ENCODE results near the gene TYR.
"Not testable (repeated sequence)": the region's sequence is repeated elsewhere in the genome, so short reads cannot be mapped to it uniquely, and the experiment has no call there.

TYR gene

DNA sequence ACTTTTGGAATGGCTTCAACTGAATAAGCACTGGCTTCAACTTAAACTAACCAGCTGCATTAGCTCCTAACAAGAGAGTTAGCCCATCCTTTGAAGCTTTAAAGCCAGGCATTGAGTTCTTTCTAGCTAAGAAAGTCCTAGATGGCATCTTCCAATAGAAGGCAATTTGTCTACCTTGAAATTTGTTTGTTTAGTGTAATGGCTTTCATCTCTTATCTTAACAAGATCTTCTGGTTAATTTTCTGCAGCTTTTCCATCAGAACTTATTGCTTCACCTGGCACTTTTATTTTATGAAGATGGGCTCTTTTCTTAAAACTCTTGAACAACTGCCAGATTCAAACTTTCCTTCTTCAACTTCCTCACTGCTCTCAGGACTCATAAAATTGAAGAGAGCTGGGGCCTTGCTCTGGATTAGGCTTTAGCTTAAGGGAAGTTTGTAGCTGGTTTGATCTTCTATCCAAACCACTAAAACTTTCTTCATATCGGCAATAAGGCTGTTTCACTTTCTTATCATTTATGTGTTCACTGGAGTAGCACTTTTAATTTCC is 94.9 kb downstream of the TYR start:
- not testable (repeated sequence) for DNase-seq (ENCODE audit: low read depth in 2 of 2)

DNA sequence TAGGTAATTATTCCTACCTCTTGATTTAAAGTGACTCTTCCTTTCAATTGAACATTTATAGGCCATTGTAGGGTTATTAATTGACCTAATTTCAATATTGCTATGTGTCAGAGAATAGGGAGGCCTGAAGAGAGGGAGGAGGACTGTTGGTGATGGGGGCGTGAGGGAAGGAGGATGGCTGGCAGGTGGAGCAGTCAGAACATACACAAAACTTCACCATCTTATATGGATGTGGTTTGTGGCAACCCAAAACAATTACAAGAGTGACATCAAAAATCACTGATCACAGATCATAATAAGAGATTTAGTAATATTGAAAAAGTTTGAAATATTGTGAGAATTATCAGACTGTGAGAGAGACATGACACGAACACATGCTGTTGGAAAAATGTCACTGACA is 95.5 kb downstream of the TYR start:
- DNase-seq (ENCODE audit: low read depth in 2 of 2) = not testable (repeated sequence)

DNA sequence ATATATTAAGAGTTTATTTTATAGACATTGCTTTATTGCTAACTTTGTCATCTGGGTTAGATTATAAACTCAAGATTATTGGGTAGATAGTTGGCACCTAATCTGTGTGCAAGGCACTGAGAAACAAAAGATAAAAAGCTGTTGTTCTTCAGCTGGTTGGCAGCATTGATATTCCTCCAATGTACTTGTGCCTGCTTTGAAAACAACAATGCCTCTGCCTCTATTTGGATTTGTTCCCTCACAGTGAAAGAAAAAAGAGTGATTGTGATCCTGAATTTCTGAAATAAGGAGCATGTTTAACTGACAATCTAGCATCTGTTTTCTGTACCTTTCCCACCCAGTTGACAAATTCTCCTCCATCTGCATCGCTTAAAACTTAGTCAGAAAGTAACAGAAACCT is 98.3 kb downstream of the TYR start:
- no peak for DNase-seq (ENCODE audit: low read depth in 2 of 2)

DNA sequence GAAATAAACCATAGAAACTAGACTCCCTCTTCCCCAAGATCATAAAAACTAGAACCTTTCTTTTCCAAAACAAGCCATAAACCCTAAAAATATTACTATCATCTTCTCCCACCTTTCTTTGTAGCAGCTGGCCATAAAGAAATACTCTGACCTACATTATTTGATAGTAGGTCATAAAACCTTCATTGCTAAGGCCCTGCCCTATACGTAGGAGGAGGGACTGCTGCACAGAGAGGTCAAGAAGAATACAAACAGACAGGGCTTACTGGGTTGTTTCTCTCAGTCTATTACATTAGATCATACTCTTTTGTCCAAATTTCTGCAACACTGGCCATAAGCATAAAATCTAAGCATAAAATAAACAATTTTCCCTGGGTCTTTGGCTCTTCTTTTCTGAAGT is 101.5 kb downstream of the TYR start:
- no peak for DNase-seq (ENCODE audit: low read depth in 2 of 2)

GRCh38 chr11:89281032-89281677 is 103.5 kb downstream of the TYR start:
- DNase-seq (ENCODE audit: low read depth in 2 of 2) = not testable (repeated sequence)

- not testable (repeated sequence) for DNase-seq (ENCODE audit: low read depth in 2 of 2)
Measured at GRCh38 chr11:89286601-89287000, 108.9 kb downstream of the TYR start.

- not testable (repeated sequence) for DNase-seq (ENCODE audit: low read depth in 2 of 2)
Measured at GRCh38 chr11:89288004-89288403, 110.3 kb downstream of the TYR start.

DNA sequence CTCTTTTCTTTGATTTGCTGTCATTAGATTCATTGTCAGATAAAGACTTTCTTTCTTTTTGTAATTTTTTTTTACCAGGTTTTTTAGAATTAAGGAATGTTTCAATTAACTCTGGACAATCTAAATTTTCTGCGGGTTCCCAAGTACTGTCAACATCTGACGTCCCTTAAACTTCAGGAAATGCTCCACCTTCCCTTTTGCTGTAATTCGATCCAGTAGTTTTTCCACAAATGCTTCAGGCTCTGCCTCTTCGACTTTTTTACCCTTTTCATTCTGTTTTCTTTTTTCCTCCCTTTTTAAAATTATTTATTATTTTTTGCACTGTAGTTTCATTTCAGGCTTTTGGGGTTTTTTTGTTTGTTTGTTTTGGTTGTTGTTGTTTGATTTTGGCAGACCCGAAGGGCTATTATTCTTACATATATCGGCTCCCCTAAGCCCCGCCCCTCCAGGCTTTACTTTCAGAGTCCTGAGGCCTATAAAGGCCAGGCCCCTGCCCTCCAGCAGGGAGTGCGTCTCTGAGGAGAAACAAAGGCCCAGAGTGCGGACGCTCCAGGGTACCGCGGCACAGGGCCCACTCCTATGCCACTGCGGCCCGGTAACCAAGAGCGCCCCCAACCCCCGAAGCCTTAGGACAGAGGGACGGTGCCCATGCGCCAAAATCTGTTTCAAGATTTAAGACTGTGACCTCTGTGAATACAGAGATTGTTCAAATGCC is 116.4 kb downstream of the TYR start:
- DNase-seq (ENCODE audit: low read depth in 2 of 2) = no peak

DNA sequence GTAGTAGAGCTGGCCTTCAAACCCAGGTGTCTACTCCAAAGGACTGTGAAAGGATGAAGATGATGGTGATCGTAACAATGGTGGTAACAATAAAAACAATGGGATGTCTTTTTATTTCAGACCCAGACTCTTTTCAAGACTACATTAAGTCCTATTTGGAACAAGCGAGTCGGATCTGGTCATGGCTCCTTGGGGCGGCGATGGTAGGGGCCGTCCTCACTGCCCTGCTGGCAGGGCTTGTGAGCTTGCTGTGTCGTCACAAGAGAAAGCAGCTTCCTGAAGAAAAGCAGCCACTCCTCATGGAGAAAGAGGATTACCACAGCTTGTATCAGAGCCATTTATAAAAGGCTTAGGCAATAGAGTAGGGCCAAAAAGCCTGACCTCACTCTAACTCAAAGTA is 117.3 kb downstream of the TYR start:
- DNase-seq (ENCODE audit: low read depth in 2 of 2) = not testable (repeated sequence)

DNA sequence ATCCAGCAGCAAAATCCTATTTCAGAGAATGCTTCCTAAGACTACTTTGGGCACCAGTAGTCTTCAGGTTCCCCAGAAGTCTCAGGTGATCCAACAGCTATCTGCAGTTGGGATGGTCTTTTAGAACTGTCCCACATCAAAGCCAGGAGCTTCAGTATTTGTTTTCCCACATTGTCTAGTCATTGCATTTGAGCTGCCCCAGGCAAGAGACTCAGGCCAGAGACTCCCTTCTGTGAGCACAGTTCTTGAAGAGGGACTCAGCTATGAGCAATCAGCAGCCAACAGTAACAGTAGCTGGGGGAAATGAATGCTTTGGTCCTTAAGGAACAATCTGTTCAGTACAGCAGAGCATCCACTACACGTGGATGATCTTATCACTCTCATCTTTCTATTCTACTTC is 125.4 kb downstream of the TYR start:
- not testable (repeated sequence) for DNase-seq (ENCODE audit: low read depth in 2 of 2)

- not testable (repeated sequence) for DNase-seq (ENCODE audit: low read depth in 2 of 2)
Measured at GRCh38 chr11:89308272-89308671, 130.6 kb downstream of the TYR start.

DNA sequence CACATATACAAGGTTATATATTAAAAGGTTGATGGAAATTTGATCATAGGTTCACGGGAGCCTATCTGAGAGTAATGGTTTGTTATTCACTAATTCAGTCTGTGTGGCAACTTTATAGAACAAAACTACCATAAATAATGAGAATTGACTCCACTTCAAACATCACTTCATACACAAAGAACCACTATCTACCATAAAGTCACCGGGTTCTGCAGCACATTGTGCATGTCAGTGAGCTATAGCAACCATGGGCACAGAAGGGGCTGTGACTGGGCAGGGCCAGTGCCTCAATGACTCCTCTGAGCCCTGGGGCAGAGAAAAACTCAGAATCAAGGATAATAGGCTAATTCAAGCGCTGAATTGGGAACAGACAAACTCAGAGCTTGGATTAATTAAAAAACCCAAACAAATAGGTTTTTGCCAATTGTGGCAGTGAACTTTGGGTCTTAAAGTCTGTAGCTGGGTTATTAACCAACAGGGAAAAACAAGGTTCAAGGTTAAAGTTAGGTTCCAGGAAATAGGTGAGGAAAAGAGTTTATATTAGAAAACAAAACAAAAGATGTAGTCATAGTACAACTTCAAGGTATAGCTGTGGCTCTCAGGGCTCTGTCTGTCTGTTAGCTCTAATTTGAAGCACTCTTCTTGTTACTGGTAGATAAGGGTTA is 131.8 kb downstream of the TYR start:
- not testable (repeated sequence) for DNase-seq (ENCODE audit: low read depth in 2 of 2)

DNA sequence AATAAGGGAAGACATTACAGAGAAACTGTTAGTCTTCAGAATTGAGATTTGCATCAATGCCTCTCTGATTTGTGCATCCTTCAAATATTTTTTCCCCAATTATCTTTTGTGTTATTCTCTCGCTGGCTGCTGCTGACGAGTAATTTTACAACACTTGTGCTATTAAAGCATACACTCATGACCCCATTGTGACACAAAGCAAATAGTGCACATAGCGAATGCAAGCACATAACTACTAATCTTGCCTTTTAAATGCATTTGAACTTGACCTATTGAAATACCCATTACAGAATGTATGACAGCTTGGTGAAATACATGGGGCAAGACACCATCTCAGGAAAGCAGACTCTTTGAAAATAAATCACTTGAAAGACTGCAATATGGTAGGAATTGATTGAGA is 132.9 kb downstream of the TYR start:
- DNase-seq (ENCODE audit: low read depth in 2 of 2) = not testable (repeated sequence)

- no peak for DNase-seq (ENCODE audit: low read depth in 2 of 2)
Measured at GRCh38 chr11:89321401-89321800, 143.7 kb downstream of the TYR start.

GRCh38 chr11:89327885-89328284 is 150.2 kb downstream of the TYR start:
- no peak for DNase-seq (ENCODE audit: low read depth in 2 of 2)

GRCh38 chr11:89331940-89332339 is 154.3 kb downstream of the TYR start:
- not testable (repeated sequence) for DNase-seq (ENCODE audit: low read depth in 2 of 2)

- DNase-seq (ENCODE audit: low read depth in 2 of 2) = not testable (repeated sequence)
Measured at GRCh38 chr11:89333704-89334103, 156.0 kb downstream of the TYR start.

DNA sequence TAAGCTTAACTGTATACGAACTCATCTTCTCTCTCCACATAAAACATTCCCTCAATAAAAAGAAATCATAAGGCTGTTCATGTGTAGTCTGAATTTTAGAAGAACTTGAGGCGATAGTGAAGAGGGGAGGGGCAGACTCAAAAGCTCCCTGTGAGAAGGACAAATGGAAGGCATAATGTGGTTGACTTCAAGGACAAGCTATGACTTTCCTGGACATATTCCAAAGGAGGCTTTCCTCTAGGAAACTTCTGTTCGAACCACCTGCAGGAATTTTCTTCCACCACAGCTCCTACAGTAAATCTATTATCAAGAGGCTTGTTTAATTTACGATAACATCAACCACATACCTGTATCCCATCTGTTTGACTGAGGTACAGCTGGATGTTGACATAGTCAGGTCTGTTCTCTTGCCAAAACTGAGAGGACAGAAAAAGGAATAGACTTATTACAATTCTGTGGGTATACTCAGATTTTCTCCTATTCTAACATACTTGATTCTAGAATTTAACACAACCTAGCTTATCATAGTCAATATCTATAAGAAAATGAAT is 159.5 kb downstream of the TYR start:
- not testable (repeated sequence) for DNase-seq (ENCODE audit: low read depth in 2 of 2)

DNA sequence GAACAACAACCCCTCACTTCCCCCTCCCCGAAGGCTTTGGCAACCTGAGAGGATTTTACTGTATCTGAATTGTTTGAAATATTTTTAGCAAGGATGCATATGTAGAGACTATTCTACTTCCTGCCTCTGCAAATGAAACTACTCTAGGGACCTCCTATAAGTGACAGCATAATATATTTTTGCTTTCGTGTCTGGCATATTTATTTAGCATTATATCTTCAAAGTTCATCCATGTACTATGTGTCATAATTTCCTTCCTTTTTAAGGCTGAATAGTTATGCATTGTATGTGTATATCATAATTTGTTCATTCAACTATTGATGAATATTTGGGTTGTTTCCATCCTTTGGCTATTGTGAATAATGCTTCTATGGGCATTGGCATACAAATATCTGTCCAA is 160.4 kb downstream of the TYR start:
- DNase-seq (ENCODE audit: low read depth in 2 of 2) = not testable (repeated sequence)

DNA sequence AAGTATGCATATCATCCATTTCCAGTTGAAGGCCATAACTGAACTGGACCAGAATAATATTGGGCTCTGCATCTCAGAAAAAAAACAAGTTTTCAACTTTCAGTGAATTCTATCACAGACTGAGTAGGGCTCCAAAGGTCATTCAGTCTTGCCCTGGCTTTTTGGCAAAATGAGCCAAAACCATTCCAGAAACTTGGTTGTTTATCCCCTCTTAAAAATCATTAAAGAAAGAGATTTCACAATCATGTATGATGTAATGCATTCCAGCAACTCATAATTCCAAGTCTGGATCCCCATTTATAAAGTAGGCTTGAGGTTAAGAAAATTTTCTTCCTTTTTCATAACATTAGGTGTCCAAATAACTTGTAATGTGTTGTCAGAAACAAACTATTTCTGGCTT is 162.8 kb downstream of the TYR start:
- DNase-seq (ENCODE audit: low read depth in 2 of 2) = not testable (repeated sequence)

DNA sequence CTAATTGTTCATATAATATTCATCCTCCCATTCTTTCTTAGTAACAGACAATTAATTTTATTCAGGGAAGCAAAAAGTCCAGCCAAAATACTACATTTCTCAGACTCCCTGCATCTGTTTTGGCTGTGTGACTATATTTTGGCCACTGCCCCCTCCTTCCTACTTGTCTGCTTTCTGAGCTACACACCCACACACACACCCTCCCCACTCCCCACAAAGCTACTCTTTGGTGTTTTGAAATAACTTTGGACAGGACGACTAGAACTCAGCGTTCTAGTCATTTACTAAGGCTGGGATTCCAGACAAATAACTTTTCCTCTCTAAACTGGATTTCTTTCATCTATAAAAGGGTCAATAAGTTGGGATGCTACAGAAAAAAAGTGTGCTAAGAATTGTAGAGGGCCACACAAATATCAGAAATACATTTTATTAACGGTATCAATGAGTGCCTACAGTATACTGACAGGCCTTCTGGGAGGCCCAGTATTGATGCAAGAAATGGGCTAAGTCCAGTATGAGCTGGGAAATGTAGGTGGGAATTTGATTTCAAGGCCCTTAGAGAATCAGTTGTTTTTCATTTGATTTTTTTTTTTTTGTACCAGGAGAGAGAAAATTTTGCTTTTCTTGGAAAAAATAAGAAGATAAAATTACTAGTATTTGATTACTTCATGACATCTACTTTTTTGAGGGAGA is 165.4 kb downstream of the TYR start:
- not testable (repeated sequence) for DNase-seq (ENCODE audit: low read depth in 2 of 2)

Data from activated CD8-positive, alpha-beta memory T cell treated with anti-CD3 and anti-CD28 coated beads for 4 hours (primary cell).